GM18951 (cell line): ENCODE results near the gene EPHA6.

Experiments
- POLR2A ChIP-seq: IDR thresholded peaks from 4 replicates; pipeline ENCODE4 v1.6.1; 2011; ENCODE audit warnings: mild to moderate bottlenecking; ENCODE audit not compliant: insufficient read length, insufficient read depth; ENCODE audit errors: extremely low read depth
- in situ Hi-C: fragments of 300-500 bp; cut with MboI; formaldehyde crosslinking; loops from one replicate; pipeline ENCODE4 v1.12.0; 2022; ENCODE audit warnings: low sequenced_read_pairs, mixed read lengths, inconsistent platforms; ENCODE audit not compliant: unreplicated experiment

EPHA6 gene

GRCh38 chr3:96813820-96814650 is at the start of gene EPHA6:
EPHA6 (plus strand) TSS chr3:96814594.
- TF ChIP-seq POLR2A = no peak
- in situ Hi-C loops = no loop called here

DNA sequence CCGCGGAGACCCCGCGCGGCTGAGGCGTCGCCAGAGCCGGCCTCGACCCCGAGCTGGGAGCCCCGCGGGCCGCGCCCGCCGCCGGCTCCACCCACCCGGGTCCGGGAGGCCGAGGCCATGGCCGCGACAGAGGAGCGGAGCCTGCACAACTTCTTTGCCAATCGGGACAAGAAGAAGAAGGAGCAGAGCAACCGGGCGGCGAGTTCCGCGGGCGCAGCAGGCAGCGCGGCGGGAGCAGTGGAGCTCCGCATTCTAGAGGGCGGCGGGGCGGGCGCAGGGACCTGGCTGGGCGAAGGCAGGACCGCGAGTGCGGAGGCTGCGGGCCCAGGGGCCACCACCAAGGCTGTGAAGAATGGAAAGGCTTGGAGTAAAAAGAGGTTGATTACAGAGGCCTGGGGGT is 37.6 kb upstream of the EPHA6 start:
- no peak for TF ChIP-seq POLR2A
- in situ Hi-C loops = no loop called here

- in situ Hi-C loops = no loop called here
- no peak for TF ChIP-seq POLR2A
Observed at GRCh38 chr3:96779810-96780209, 34.6 kb upstream of the EPHA6 start.

DNA sequence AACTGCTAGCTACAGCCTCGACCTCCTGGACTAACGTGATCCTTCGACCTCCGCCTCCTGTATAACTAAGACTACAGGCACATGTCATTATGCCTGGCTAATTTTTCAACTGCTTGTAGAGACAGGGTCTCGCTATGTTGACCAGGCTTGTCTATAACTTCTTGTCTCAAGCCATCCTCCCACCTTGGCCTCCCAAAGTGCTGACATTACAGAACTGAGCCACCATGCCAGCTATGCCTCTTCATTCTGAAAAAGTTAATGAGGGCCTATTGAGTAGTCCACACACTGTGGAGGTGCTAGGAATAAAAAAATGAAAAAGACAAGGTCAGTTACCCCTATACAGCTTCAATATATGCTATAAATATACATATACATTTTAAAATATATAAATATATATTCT is 18.3 kb upstream of the EPHA6 start:
- in situ Hi-C loops = no loop called here
- TF ChIP-seq POLR2A = no peak

DNA sequence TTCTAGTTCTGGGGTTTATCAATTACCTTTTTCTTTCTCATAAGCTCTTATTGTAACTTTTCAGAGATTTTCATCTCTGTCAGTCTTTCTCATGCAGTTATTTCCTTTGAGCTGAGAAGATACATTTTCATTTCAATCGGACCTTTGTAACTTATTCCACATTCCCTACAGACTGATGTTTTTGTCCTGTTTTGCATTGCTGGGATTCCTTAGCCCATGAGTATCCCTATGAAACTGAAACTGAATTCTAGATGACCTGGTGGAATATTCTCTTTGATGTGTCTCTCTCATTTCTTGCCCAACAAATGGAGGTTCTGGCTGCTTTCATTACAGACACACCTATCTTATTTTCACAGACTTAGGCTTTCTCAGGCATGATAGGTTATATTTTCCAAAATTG is 10.5 kb upstream of the EPHA6 start:
- TF ChIP-seq POLR2A = no peak
- in situ Hi-C loops = no loop called here

- no peak for TF ChIP-seq POLR2A
- in situ Hi-C loops = no loop called here
Observed at GRCh38 chr3:96806341-96806740, 8.1 kb upstream of the EPHA6 start.

DNA sequence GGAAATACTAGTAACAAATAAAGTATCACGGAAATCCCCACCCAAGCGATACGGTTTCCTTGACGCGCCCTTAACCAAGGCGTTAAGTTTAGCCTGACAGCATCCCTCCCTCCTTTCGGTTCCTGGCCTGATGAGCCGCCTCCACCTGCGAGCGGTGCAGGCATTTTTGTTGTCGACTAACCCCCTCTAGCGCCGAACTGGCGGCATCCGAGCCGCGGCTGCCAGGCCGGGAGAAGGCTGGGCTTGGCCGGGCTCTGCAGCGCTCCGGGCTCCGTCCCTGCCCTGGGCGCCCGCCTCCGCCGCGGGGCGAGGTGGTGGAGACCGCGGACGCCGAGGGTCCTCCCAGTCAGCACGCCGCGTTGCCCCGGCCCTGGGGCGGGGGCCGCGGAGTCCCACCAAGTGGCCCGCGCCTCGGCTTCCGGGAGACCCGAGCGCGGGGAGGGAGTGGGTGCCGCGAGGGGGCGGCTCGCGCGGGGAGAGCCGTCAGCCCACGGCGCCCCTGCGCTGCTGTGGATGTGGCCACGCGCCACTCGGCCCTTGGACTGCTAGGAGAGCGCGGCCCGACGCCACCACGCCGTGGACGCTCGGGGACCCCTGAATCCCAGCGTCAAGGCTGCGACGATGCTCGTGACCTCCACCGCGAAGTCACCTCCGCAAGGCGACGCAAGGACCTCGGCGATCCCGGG is 1.1 kb upstream of the EPHA6 start:
- TF ChIP-seq POLR2A = no peak
- in situ Hi-C loops = no loop called here

DNA sequence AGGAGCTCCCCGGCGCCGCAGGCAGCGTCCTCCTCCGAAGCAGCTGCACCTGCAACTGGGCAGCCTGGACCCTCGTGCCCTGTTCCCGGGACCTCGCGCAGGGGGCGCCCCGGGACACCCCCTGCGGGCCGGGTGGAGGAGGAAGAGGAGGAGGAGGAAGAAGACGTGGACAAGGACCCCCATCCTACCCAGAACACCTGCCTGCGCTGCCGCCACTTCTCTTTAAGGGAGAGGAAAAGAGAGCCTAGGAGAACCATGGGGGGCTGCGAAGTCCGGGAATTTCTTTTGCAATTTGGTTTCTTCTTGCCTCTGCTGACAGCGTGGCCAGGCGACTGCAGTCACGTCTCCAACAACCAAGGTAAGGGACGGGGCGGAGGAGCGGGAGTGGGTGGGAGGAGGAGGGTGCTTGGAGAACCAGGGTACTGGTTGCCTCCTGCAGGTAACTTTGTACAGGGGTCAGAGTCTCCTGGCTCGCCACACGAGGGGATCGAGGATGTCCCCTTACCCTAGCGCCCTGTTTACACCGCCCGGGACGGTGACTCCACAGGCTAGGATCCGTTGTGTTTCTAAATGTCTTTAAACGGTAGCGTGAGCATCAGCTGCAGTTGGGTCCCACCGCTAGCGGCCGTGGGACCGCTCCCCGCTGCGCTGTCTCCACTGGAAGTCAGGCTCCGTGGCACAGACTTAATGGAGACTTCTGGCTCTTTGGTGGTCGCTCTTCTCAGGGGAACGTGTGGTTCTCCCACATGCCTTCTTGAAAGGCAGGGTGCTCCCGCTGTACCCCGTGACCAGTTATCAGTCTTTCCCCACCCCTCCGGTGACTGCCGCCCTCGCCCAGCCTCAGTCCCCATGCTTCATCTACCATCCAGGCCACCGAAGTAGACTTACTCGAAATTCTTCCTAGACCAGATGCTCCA is 515 bp downstream of the EPHA6 start:
- in situ Hi-C loops = no loop called here
- no peak for TF ChIP-seq POLR2A

- TF ChIP-seq POLR2A = no peak
- in situ Hi-C loops = no loop called here
Observed at GRCh38 chr3:96831175-96831574, 16.8 kb downstream of the EPHA6 start.

DNA sequence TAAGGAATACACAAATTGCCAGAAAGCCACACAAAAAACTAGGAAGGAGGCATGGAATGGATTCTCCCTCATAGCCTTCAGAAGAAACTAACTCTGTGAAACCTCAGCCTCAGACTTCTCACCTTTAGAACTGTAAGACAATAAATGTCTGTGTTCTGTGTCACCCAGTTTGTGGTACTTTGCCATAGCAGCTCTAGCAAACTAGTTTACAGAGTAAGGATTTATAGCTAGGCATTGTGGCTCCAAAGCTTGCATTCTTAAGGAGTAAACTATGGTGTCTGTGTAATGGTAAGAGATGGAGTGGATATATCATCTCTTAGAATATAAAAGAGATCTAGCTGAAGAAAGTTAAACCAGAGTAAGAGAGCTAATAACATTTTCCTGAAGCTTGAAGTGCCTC is 18.9 kb downstream of the EPHA6 start:
- in situ Hi-C loops = no loop called here
- TF ChIP-seq POLR2A = no peak

GRCh38 chr3:96836153-96836915 is 21.9 kb downstream of the EPHA6 start:
- TF ChIP-seq POLR2A = no peak
- in situ Hi-C loops = no loop called here

- TF ChIP-seq POLR2A = no peak
- in situ Hi-C loops = no loop called here
Observed at GRCh38 chr3:96843505-96844203, 29.3 kb downstream of the EPHA6 start.
